Kidney (tissue), 14 donors: ENCODE measurements around the gene GRIA1. TPM values are rescaled to one million over a fixed set of nuclear protein-coding genes. Genes with fewer than 3 reads are reported as not detected.
"Not testable (repeated sequence)": the region's sequence is repeated elsewhere in the genome, so short reads cannot be mapped to it uniquely, and the experiment has no call there.

ENCODE experiments used
- DNase-seq, 5 donors: peaks; one replicate each; pipeline ENCODE4 v3.0.0-alpha.2; 2013 to 2020
- FAIRE-seq: peaks from 2 replicates; lab custom pipeline; 2012; peaks lifted over from hg19 to GRCh38; lab: Jason Lieb, UNC
- H3K27ac ChIP-seq, 2 donors: one replicate each; pipeline ENCODE4 v1.7.0; 2013; ENCODE audit warnings: low read depth in 2 of 2, low read length in 2 of 2, inconsistent platforms in 1 of 2
- H3K27me3 ChIP-seq: one replicate; pipeline ENCODE4 v1.7.1; 2013; ENCODE audit warnings: low read length, inconsistent platforms; ENCODE audit not compliant: control insufficient read depth, insufficient read depth
- H3K36me3 ChIP-seq, 3 donors: one replicate each; pipeline versions ENCODE4 v1.7.0 to v1.7.1; 2013; ENCODE audit warnings: low read length in 3 of 3, control low read depth in 1 of 3, inconsistent platforms in 1 of 3; ENCODE audit not compliant: insufficient read depth in 3 of 3, control insufficient read depth in 2 of 3
- H3K4me1 ChIP-seq, 3 donors: one replicate each; pipeline versions ENCODE4 v1.7.0 to v1.7.1; 2013; ENCODE audit warnings: low read length in 3 of 3, inconsistent platforms in 1 of 3, low read depth in 1 of 3; ENCODE audit not compliant: control insufficient read depth in 2 of 3, insufficient read depth in 2 of 3
- H3K4me3 ChIP-seq, 3 donors: one replicate each; pipeline versions ENCODE4 v1.7.0 to v1.8.1; 2013; ENCODE audit warnings: low read length in 3 of 3, control low read depth in 1 of 3, inconsistent platforms in 1 of 3
- H3K9ac ChIP-seq, 3 donors: one replicate each; pipeline versions ENCODE4 v1.7.0 to v1.7.1; 2013; ENCODE audit warnings: low read length in 3 of 3, control low read depth in 1 of 3, inconsistent platforms in 1 of 3
- H3K9me3 ChIP-seq, 3 donors: one replicate each; pipeline versions ENCODE4 v1.7.0 to v1.7.1; 2013; ENCODE audit warnings: low read length in 3 of 3, control low read depth in 1 of 3, inconsistent platforms in 1 of 3; ENCODE audit not compliant: control insufficient read depth in 2 of 3, insufficient read depth in 1 of 3
- intact Hi-C: fragments of 100-400 bp; cut with DNase I; formaldehyde crosslinking; loops from one replicate; pipeline ENCODE4 v1.11.1; 2022
- polyA plus RNA-seq: library from polyadenylated mRNA; stranded (reverse); fragments of 350-450 nt; fragmentation: Illumina TruSeq; extraction: RNeasy Lipid Tissue Mini Kit (QIAGEN cat#74804); gene quantifications from one replicate; pipeline ENCODE4 v1.2.3, GENCODE V29; 2014; ENCODE audit warnings: low read depth, low replicate concordance; ENCODE audit not compliant: insufficient read depth
- total RNA-seq: library from RNA; stranded (reverse); fragmentation: NEBNext Ultra II Directional; extraction: Animal tissue kit (Norgen Biotek cat#: 25700); gene quantifications from one replicate; pipeline ENCODE4 v1.2.1, GENCODE V29; 2021
- TF ChIP-seq, protein P1 (sequence below): IDR thresholded peaks from 3 replicates; pipeline ENCODE4 v1.5.1; 2012; ENCODE audit warnings: mild to moderate bottlenecking, moderate library complexity, borderline replicate concordance; ENCODE audit not compliant: insufficient read depth; ENCODE audit errors: extremely low read depth
- donor health status: control.
- donor health status: control.
- donor health status: control.
- donor health status: control.
- donor health status: control.
- donor health status: DM: yes; HTN: yes; CAD: no.
- donor health status: Normal renal cell carcinoma (clear cell type).

Gene GRIA1
- total and polyA plus RNA-seq, 2 donors from 2014 or later, result 0.50 TPM; not detected in 1

DNA sequence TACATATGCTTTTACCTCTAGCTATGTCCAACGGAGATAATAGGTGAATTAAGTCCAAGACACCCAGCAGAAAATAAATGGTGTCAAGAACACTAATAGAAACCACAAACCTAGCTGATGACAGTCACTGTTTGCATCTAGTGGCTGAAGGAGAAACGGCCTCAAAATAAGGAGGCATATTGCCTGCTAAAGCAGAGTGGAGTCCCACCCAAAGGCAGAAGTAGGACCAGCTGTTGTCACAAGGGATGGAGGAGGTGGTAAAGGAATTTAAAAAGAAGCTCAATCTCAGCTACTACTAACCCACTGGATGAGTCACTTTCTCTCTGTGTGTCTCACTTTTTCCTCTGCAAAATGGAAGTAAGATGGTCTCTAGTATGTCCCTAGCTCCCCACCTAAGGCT, 224.3 kb downstream of the GRIA1 start:
- TF ChIP-seq, protein P1, sequence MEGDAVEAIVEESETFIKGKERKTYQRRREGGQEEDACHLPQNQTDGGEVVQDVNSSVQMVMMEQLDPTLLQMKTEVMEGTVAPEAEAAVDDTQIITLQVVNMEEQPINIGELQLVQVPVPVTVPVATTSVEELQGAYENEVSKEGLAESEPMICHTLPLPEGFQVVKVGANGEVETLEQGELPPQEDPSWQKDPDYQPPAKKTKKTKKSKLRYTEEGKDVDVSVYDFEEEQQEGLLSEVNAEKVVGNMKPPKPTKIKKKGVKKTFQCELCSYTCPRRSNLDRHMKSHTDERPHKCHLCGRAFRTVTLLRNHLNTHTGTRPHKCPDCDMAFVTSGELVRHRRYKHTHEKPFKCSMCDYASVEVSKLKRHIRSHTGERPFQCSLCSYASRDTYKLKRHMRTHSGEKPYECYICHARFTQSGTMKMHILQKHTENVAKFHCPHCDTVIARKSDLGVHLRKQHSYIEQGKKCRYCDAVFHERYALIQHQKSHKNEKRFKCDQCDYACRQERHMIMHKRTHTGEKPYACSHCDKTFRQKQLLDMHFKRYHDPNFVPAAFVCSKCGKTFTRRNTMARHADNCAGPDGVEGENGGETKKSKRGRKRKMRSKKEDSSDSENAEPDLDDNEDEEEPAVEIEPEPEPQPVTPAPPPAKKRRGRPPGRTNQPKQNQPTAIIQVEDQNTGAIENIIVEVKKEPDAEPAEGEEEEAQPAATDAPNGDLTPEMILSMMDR, result no peak

DNA sequence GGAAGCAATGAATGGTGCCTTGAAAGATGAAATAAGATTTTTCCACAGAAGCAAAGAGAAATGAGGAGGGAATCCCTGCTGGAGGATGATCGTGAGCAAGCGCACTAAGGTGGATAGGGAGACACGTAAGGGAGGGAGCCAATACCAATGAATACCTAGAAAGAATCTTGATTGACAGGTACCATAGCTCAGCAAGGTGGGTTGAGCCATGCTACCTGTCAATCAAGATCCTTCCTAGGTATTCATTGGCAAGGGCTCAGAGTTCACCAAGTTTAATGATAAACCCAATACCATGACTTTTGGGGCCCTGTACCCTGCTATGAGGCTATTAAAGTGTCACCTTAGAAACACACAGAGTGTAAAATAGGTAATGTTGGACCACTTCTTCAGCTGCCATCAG, 226.8 kb downstream of the GRIA1 start:
- H3K27ac ChIP-seq, result no peak overlapping the region
- no peaks in the 10 kb centered on the region for H3K27me3 ChIP-seq
- TF ChIP-seq, protein P1, result no peak
- FAIRE-seq (no peak), DNase-seq (no peak)
- H3K9ac ChIP-seq, result no peak overlapping the region
- H3K4me3 ChIP-seq, result no peak overlapping the region
- H3K36me3 ChIP-seq, result no peaks in the 10 kb centered on the region
- H3K9me3 ChIP-seq, result no peaks in the 10 kb centered on the region
- no peaks in the 10 kb centered on the region for H3K4me1 ChIP-seq
- intact Hi-C loops, result no loop called here

More for the DNA sequence above, 224.3 kb downstream of the GRIA1 start:
- Histone ChIP-seq H3K9ac (no peak overlapping the region), H3K9me3 (no peaks in the 10 kb centered on the region), H3K27me3 (no peaks in the 10 kb centered on the region), H3K36me3 (no peaks in the 10 kb centered on the region), H3K4me3 (no peak overlapping the region), H3K4me1 (no peaks in the 10 kb centered on the region), H3K27ac (no peak overlapping the region)
- DNase-seq, result no peak
- intact Hi-C loops, result no loop called here
- FAIRE-seq, result no peak

DNA sequence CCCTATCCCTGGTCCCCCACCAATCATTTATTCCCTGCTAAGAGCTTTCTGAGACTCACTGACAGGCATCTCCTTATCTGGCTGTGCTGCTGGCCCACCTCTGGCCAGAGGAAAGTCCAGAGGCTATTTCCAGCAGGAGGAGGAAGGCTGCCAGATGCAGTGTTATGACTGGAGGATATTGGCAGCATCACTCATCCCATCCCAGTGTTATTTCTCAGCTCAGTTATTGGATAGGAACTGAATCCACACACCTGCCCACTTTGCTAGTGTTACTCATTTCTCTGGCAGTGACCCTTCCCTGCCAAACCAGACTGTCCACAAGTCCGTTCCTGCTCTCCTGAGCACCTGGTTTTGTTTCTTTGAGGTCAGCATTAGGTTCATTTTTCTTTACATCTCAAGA, 228.2 kb downstream of the GRIA1 start:
- TF ChIP-seq, protein P1, result no peak
- no peaks in the 10 kb centered on the region for H3K36me3 ChIP-seq
- no peaks in the 10 kb centered on the region for H3K4me1 ChIP-seq
- DNase-seq, result no peak
- H3K4me3 ChIP-seq, result no peak overlapping the region
- H3K9me3 ChIP-seq, result no peaks in the 10 kb centered on the region
- no peak overlapping the region for H3K27ac ChIP-seq
- no peak overlapping the region for H3K9ac ChIP-seq
- FAIRE-seq, result no peak
- intact Hi-C loops, result no loop called here
- H3K27me3 ChIP-seq, result no peaks in the 10 kb centered on the region

DNA sequence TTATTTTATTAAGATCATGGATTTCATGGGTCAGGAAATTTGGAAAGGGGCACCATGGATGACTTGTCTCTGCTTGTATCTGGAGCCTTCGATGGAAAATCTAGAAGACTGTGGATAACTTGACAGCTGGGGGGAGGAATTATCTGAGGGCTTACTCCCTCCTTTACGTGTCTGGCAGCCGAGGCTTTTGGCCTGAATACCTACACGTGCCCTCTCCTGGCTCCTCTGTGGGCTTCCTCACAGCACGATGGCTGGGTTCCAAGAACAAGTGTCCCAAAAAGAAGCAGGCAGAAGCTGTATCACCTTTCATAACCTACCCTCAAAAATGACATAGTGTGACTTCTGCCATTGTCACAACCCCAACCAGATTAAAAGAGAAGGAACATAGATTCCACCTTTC, 228.9 kb downstream of the GRIA1 start:
- intact Hi-C loops, result no loop called here
- Histone ChIP-seq H3K4me3 (no peak overlapping the region), H3K36me3 (no peaks in the 10 kb centered on the region), H3K4me1 (no peaks in the 10 kb centered on the region), H3K27me3 (no peaks in the 10 kb centered on the region), H3K9me3 (no peaks in the 10 kb centered on the region), H3K9ac (no peak overlapping the region), H3K27ac (no peak overlapping the region)
- FAIRE-seq (no peak), DNase-seq (no peak)
- TF ChIP-seq, protein P1, result no peak

DNA sequence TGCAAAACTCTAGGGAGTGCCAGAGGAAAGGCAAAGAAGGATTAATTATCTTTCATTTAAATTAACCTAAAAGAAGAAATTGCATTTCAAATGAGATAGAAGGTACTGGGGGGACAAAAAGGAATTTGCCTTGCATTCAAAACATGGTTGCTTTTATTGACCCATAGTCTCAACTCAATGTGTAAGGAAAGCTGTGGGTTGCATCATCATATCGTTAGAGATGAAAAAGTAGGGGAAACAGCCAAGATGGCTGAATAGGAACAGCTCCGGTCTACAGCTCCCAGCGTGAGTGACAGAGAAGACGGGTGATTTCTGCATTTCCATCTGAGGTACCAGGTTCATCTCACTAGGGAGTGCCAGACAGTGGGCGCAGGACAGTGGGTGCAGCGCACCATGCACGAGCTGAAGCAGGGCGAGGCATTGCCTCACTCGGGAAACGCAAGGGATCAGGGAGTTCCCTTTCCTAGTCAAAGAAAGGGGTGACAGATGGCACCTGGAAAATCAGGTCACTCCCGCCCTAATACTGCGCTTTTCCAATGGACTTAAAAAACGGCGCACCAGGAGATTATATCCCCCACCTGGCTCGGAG, 232.6 kb downstream of the GRIA1 start:
- H3K27ac ChIP-seq, intact Hi-C loops, FAIRE-seq: not testable (repeated sequence)

More for the DNA sequence above, 232.6 kb downstream of the GRIA1 start:
- not testable (repeated sequence) for H3K27me3 ChIP-seq, H3K4me1 ChIP-seq, H3K9me3 ChIP-seq, DNase-seq, H3K9ac ChIP-seq, H3K36me3 ChIP-seq, H3K4me3 ChIP-seq
